HG02884 (cell line): ENCODE results near the gene POLR1B.
"Not testable (repeated sequence)": the region's sequence is repeated elsewhere in the genome, so short reads cannot be mapped to it uniquely, and the experiment has no call there.

Experiments used
- ATAC-seq: cut with Tn5 transposase; IDR thresholded peaks from one replicate; pipeline ENCODE4 v1.9.1; 2021; ENCODE audit warnings: mild to moderate bottlenecking, moderate library complexity; ENCODE audit not compliant: unreplicated experiment

POLR1B gene

GRCh38 chr2:112542123-112542983 lies at the start of gene POLR1B:
Gene POLR1B (plus strand): TSS chr2:112542465. CDS start chr2:112542495, 30 bp downstream.
- peak; percentile 71 for ATAC-seq

- ATAC-seq = no peak
Observed at GRCh38 chr2:112493048-112493447, 49.2 kb upstream of the POLR1B start.

- ATAC-seq = no peak
Observed at GRCh38 chr2:112493858-112494648, 48.2 kb upstream of the POLR1B start.

- no peak for ATAC-seq
Observed at GRCh38 chr2:112494828-112495227, 47.4 kb upstream of the POLR1B start.

- not testable (repeated sequence) for ATAC-seq
Observed at GRCh38 chr2:112495878-112496277, 46.4 kb upstream of the POLR1B start.

- ATAC-seq = not testable (repeated sequence)
Observed at GRCh38 chr2:112500850-112501484, 41.3 kb upstream of the POLR1B start.

- ATAC-seq = not testable (repeated sequence)
Observed at GRCh38 chr2:112509239-112509998, 32.8 kb upstream of the POLR1B start.

GRCh38 chr2:112516801-112517200 lies 25.5 kb upstream of the POLR1B start:
- no peak for ATAC-seq

- ATAC-seq = no peak
Observed at GRCh38 chr2:112518807-112519206, 23.5 kb upstream of the POLR1B start.

GRCh38 chr2:112519506-112519905 lies 22.8 kb upstream of the POLR1B start:
- ATAC-seq = no peak

- no peak for ATAC-seq
Observed at GRCh38 chr2:112520234-112520783, 22.0 kb upstream of the POLR1B start.

- ATAC-seq = no peak
Observed at GRCh38 chr2:112523291-112523777, 18.9 kb upstream of the POLR1B start.

- not testable (repeated sequence) for ATAC-seq
Observed at GRCh38 chr2:112524276-112524675, 18.0 kb upstream of the POLR1B start.

- ATAC-seq = no peak
Observed at GRCh38 chr2:112528541-112528940, 13.7 kb upstream of the POLR1B start.

GRCh38 chr2:112529757-112530156 lies 12.5 kb upstream of the POLR1B start:
- no peak for ATAC-seq

GRCh38 chr2:112530728-112531127 lies 11.5 kb upstream of the POLR1B start:
- no peak for ATAC-seq

- ATAC-seq = no peak
Observed at GRCh38 chr2:112534826-112535225, 7.4 kb upstream of the POLR1B start.

- not testable (repeated sequence) for ATAC-seq
Observed at GRCh38 chr2:112536665-112537064, 5.6 kb upstream of the POLR1B start.

GRCh38 chr2:112539306-112539705 lies 3.0 kb upstream of the POLR1B start:
- ATAC-seq = no peak

GRCh38 chr2:112540906-112541305 lies 1.4 kb upstream of the POLR1B start:
- ATAC-seq = no peak
